ENCODE results near the gene RER1.

DNA sequence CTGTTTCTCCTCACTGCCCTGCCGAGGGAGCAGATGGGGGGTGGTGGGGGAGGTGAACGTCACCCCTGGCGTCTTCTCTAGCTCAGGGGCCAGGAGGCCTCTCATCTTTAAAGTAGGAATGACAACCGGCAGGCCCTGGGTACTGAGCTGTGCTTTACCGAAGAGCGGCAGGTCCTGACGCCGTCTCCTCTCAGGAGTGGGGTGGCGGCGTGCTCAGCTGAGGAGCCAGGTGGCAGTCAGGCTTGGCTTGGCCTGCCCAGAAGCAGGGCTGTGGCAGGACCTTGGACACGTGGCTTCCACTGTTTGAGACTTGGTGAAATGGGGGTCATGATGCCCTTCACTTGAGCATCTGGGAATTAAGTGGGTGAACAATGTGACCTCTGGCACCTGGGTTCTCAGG is 3.1 kb downstream of the RER1 start:
- TF ChIP-seq, protein P1, sequence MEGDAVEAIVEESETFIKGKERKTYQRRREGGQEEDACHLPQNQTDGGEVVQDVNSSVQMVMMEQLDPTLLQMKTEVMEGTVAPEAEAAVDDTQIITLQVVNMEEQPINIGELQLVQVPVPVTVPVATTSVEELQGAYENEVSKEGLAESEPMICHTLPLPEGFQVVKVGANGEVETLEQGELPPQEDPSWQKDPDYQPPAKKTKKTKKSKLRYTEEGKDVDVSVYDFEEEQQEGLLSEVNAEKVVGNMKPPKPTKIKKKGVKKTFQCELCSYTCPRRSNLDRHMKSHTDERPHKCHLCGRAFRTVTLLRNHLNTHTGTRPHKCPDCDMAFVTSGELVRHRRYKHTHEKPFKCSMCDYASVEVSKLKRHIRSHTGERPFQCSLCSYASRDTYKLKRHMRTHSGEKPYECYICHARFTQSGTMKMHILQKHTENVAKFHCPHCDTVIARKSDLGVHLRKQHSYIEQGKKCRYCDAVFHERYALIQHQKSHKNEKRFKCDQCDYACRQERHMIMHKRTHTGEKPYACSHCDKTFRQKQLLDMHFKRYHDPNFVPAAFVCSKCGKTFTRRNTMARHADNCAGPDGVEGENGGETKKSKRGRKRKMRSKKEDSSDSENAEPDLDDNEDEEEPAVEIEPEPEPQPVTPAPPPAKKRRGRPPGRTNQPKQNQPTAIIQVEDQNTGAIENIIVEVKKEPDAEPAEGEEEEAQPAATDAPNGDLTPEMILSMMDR (IDR thresholded peaks at IDR 0.05; ENCODE audit: low read length), result no peak
- TF ChIP-seq EZH2 (optimal IDR thresholded peaks at IDR 0.05; ENCODE audit: low read depth, low read length), result no peak
